ENCODE measurements around the gene GOLPH3.

Gene GOLPH3

DNA sequence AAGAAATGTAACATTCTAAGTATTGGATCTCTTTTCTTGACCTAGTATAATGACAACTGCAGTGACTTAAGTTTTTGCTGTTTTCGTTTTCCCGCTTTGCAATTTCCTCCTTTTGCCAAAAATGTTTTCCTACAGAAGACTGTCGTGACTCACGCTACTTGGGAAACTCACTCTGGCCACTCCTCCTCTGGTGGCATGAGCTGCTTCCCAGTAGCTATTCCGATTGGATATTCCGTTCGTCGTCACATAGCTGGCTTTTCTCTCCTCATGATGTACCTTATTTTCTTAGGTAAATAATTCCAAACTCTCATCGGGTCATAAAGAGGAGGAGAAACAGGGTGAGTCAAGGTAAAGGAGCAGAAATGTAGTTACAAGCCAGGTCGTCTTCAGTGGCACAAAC lies 64.9 kb downstream of the GOLPH3 start:
- ChIA-PET POLR2A (no interaction called here), CTCF (interaction anchor here (0.6 to 3.2 kb wide), 3 partner anchors 16 to 242 kb away, joined by 3 to 19 read pairs (median 4); no protein-coding TSS in a partner anchor)
- no peak overlapping the region for H3K4me3 ChIP-seq (ENCODE audit: low read depth, low read length)
- H3K4me1 ChIP-seq (ENCODE audit: control insufficient read depth, insufficient read depth, low read length), result no peaks in the 10 kb centered on the region
- no peak overlapping the region for H3K27ac ChIP-seq (ENCODE audit: extremely low read depth, low read depth, low read length)
- H3K9me3 ChIP-seq (ENCODE audit: control insufficient read depth, insufficient read depth, low read depth, low read length), result no peaks in the 10 kb centered on the region
- TF ChIP-seq SP7 (tag by site-specific recombination; IDR thresholded peaks at IDR 0.05) (no peak), ZSCAN30 (tag by site-specific recombination; IDR thresholded peaks at IDR 0.05) (no peak), ZIC2 (tag by site-specific recombination; IDR thresholded peaks at IDR 0.05) (no peak), ZNF398 (tag by site-specific recombination; IDR thresholded peaks at IDR 0.05) (no peak), ZNF112 (tag by site-specific recombination; IDR thresholded peaks at IDR 0.05) (no peak), ZBTB21 (tag by site-specific recombination; IDR thresholded peaks at IDR 0.05) (no peak), ZBTB10 (tag by site-specific recombination; IDR thresholded peaks at IDR 0.05) (no peak), ZNF221 (tag by site-specific recombination; IDR thresholded peaks at IDR 0.05; ENCODE audit: borderline replicate concordance) (no peak), YY2 (tag by site-specific recombination; IDR thresholded peaks at IDR 0.05) (no peak), ZNF274 (IDR thresholded peaks at IDR 0.05; ENCODE audit: low read length) (no peak), ZNF274 (tag by site-specific recombination; IDR thresholded peaks at IDR 0.05; ENCODE audit: borderline replicate concordance) (no peak), OVOL3 (tag by site-specific recombination; IDR thresholded peaks at IDR 0.05) (no peak), TCF7L2 (IDR thresholded peaks at IDR 0.05; ENCODE audit: borderline replicate concordance, low read depth, low read length) (no peak), TSHZ1 (tag by site-specific recombination; IDR thresholded peaks at IDR 0.05; ENCODE audit: borderline replicate concordance) (no peak), RBAK (tag by site-specific recombination; IDR thresholded peaks at IDR 0.05) (no peak), ZNF701 (tag by site-specific recombination; IDR thresholded peaks at IDR 0.05) (no peak), ZNF626 (tag by site-specific recombination; IDR thresholded peaks at IDR 0.05) (no peak)
- TF ChIP-seq, protein P1, sequence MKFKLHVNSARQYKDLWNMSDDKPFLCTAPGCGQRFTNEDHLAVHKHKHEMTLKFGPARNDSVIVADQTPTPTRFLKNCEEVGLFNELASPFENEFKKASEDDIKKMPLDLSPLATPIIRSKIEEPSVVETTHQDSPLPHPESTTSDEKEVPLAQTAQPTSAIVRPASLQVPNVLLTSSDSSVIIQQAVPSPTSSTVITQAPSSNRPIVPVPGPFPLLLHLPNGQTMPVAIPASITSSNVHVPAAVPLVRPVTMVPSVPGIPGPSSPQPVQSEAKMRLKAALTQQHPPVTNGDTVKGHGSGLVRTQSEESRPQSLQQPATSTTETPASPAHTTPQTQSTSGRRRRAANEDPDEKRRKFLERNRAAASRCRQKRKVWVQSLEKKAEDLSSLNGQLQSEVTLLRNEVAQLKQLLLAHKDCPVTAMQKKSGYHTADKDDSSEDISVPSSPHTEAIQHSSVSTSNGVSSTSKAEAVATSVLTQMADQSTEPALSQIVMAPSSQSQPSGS (tag by site-specific recombination; IDR thresholded peaks at IDR 0.05; ENCODE audit: low read depth), result no peak
- TF ChIP-seq, protein P2, sequence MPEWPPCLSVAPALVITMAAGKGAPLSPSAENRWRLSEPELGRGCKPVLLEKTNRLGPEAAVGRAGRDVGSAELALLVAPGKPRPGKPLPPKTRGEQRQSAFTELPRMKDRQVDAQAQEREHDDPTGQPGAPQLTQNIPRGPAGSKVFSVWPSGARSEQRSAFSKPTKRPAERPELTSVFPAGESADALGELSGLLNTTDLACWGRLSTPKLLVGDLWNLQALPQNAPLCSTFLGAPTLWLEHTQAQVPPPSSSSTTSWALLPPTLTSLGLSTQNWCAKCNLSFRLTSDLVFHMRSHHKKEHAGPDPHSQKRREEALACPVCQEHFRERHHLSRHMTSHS (tag by site-specific recombination; IDR thresholded peaks at IDR 0.05), result no peak
- H3K36me3 ChIP-seq (ENCODE audit: control insufficient read depth in 2 of 2, insufficient read depth in 1 of 2, low read length in 2 of 2), result peaks cover 45 to 75% of the 10 kb centered on the region in 2 experiments
